Ovary (tissue), 9 donors: ENCODE results near the gene TMOD2. TPM values are rescaled to one million over a fixed set of nuclear protein-coding genes. Genes with fewer than 3 reads are reported as not detected.

Experiments
- DNase-seq, 5 donors: peaks; one replicate each; pipeline ENCODE4 v3.0.0-alpha.2; 2019 to 2020
- H3K27ac ChIP-seq, 2 donors: fragments of 200-600 bp; one replicate each; pipeline versions ENCODE4 v1.5.1 to v1.8.0; 2019 to 2022
- H3K27me3 ChIP-seq: fragments of 200-600 bp; one replicate; pipeline ENCODE4 v1.8.0; 2022
- H3K36me3 ChIP-seq: fragments of 200-600 bp; sonication (generic); one replicate; pipeline ENCODE4 v1.5.1; 2019
- H3K4me1 ChIP-seq: one replicate; pipeline ENCODE4 v1.8.1; 2013; ENCODE audit warnings: mild to moderate bottlenecking, moderate library complexity; ENCODE audit not compliant: insufficient read depth
- H3K4me3 ChIP-seq: fragments of 200-600 bp; sonication (generic); one replicate; pipeline ENCODE4 v1.5.1; 2017
- H3K9me3 ChIP-seq, 2 donors: fragments of 200-600 bp in 1 of 2; sonication (generic) in 1 of 2; one replicate each; pipeline versions ENCODE4 v1.5.1 to v1.8.1; 2013 to 2019; ENCODE audit warnings: mild to moderate bottlenecking in 1 of 2, moderate library complexity in 1 of 2
- CTCF ChIP-seq, 3 donors: fragments of 450-650 bp in 2 of 3; fragments of 200-600 bp in 1 of 3; IDR thresholded peaks; one replicate each; pipeline versions ENCODE4 v1.5.1 to v1.8.0; 2016 to 2022; ENCODE audit warnings: antibody characterized with exemption in 3 of 3, mild to moderate bottlenecking in 1 of 3
- EP300 ChIP-seq: sonication (generic); formaldehyde crosslinking; IDR thresholded peaks from one replicate; pipeline ENCODE4 v1.6.1; 2017; ENCODE audit warnings: antibody characterized with exemption
- POLR2A ChIP-seq: fragments of 450-650 bp; IDR thresholded peaks from one replicate; pipeline ENCODE4 v1.6.1; 2017; ENCODE audit warnings: antibody characterized with exemption, mild to moderate bottlenecking, moderate library complexity
- WGBS, 3 donors: extraction: QIAGEN DNeasy Blood & Tissue Kit in 1 of 3; methylation state at CpG; one replicate each; pipeline versions ENCODE4 v1.1.5 to v1.1.7; 2013 to 2017; 5-methylcytosine and 5-hydroxymethylcytosine counted together
- intact Hi-C, 4 donors: fragments of 100-400 bp; cut with DNase I; formaldehyde crosslinking; loops; one replicate each; pipeline versions ENCODE4 v1.11.0 to v1.15.1; 2022 to 2023
- polyA plus RNA-seq, 2 donors: library from polyadenylated mRNA; stranded (reverse); fragments of 200-250 nt in 1 of 2; fragments of 350-450 nt in 1 of 2; fragmentation: Illumina TruSeq in 1 of 2; extraction: RNeasy Lipid Tissue Mini Kit (QIAGEN cat#74804) in 1 of 2; gene quantifications; one replicate each; pipeline ENCODE4 v1.2.3, GENCODE V29; 2013 to 2014
- total RNA-seq, 7 donors: library from RNA; depleted of rRNA in 2 of 7; stranded (reverse); fragments of >200 nt in 2 of 7; fragmentation: NEBNext Ultra II Directional in 3 of 7; extraction: Animal tissue kit (Norgen Biotek cat#: 25700) in 3 of 7; gene quantifications; one replicate each; pipeline versions ENCODE4 v1.1.0 to v1.2.4, GENCODE V29; 2016 to 2023
- donor health status: DM: no; HTN: no; CAD: no; lungs with moderate emphysema.
- donor health status: DM: no; HTN: no; CAD: no.
- donor health status: Bipolar disorder and iron deficiency.
- donor health status: DM: yes; HTN: yes; CAD: no.
- donor health status: DM: no; HTN: no; CAD: no.
- donor health status: DM: yes; HTN: yes; CAD: no.

The TMOD2 gene
- total and polyA plus RNA-seq, 9 donors, result 3.4 to 15.7 (median 11.9) TPM

GRCh38 chr15:51793521-51794305, 42.3 kb downstream of the TMOD2 start:
- Histone ChIP-seq H3K4me1 (peaks cover 3% of the 10 kb centered on the region), H3K36me3 (no peaks in the 10 kb centered on the region), H3K9me3 (no peaks in the 10 kb centered on the region), H3K4me3 (no peak overlapping the region), H3K27me3 (no peaks in the 10 kb centered on the region), H3K27ac (no peak overlapping the region)
- TF ChIP-seq POLR2A (no peak), CTCF (IDR thresholded peaks at IDR 0.05) (no peak), EP300 (no peak)
- intact Hi-C loops, result no loop called here
- WGBS, 3 donors, result 32 to 38% (median 35%) methylated on average over 4 of the region's 4 CpGs
- DNase-seq, result peak; percentile 15 to 66 (median 38)

- H3K36me3 ChIP-seq, result no peaks in the 10 kb centered on the region
- H3K9me3 ChIP-seq, result no peaks in the 10 kb centered on the region
- H3K27ac ChIP-seq, result no peak overlapping the region
- H3K4me1 ChIP-seq, result peaks cover 3% of the 10 kb centered on the region
- no peak for TF ChIP-seq EP300
- TF ChIP-seq POLR2A, result no peak
- TF ChIP-seq CTCF (IDR thresholded peaks at IDR 0.05), result no peak
- WGBS, 3 donors, result 89 to 92% (median 89%) methylated on average over 10 of the region's 10 CpGs
- no peaks in the 10 kb centered on the region for H3K27me3 ChIP-seq
- no peak for DNase-seq
- intact Hi-C loops, result no loop called here
- no peak overlapping the region for H3K4me3 ChIP-seq
Observed at GRCh38 chr15:51796847-51797401, 45.5 kb downstream of the TMOD2 start.

- H3K4me3 ChIP-seq, result no peak overlapping the region
- H3K27ac ChIP-seq, result no peak overlapping the region
- no peak for DNase-seq
- no peaks in the 10 kb centered on the region for H3K27me3 ChIP-seq
- H3K4me1 ChIP-seq, result peaks cover 3% of the 10 kb centered on the region
- intact Hi-C loops, result no loop called here
- no peaks in the 10 kb centered on the region for H3K9me3 ChIP-seq
- 95 to 100% (median 98%) methylated on average over 1 of the region's 1 CpG for WGBS, 3 donors
- TF ChIP-seq CTCF (IDR thresholded peaks at IDR 0.05) (no peak), POLR2A (no peak), EP300 (no peak)
- no peaks in the 10 kb centered on the region for H3K36me3 ChIP-seq
Observed at GRCh38 chr15:51798281-51798680, 46.9 kb downstream of the TMOD2 start.

GRCh38 chr15:51799282-51800252, 48.2 kb downstream of the TMOD2 start:
- H3K4me3 ChIP-seq, result no peak overlapping the region
- TF ChIP-seq CTCF (IDR thresholded peaks at IDR 0.05) (no peak), EP300 (no peak)
- no peak overlapping the region for H3K27ac ChIP-seq
- no peaks in the 10 kb centered on the region for H3K27me3 ChIP-seq
- H3K4me1 ChIP-seq, result no peaks in the 10 kb centered on the region
- H3K9me3 ChIP-seq, result no peaks in the 10 kb centered on the region
- intact Hi-C loops, result no loop called here
- WGBS, 3 donors, result 67 to 83% (median 81%) methylated on average over 6 of the region's 6 CpGs
- no peak for DNase-seq
- no peaks in the 10 kb centered on the region for H3K36me3 ChIP-seq
